ENCODE measurements around the gene CDC16. TPM values are rescaled to one million over a fixed set of nuclear protein-coding genes. Genes with fewer than 3 reads are reported as not detected.

The CDC16 gene
- total and polyA plus RNA-seq, 12 donors, result 29.2 to 162 (median 55.2) TPM

GRCh38 chr13:114230117-114230516, 4.6 kb upstream of the CDC16 start:
- TF ChIP-seq POLR2A (IDR thresholded peaks at IDR 0.05) (no peak), CTCF (IDR thresholded peaks at IDR 0.05) (no peak)
- H3K36me3 ChIP-seq (replicated peaks in 1 of 2), result no peaks in the 10 kb centered on the region
- peaks cover 20% of the 10 kb centered on the region for H3K27me3 ChIP-seq
- H3K9me3 ChIP-seq (replicated peaks in 1 of 3), result no peaks in the 10 kb centered on the region
- peaks cover 0 to 3% of the 10 kb centered on the region in 2 donors for H3K4me1 ChIP-seq (replicated peaks in 1 of 2)
- DNase-seq, result no peak
- 25 to 29% (median 28%) methylated on average over 7 of the region's 7 CpGs for WGBS, 4 donors
- intact Hi-C loops (cut with DNase I), result no loop called here
- H3K4me3 ChIP-seq, result no peak overlapping the region
- H3K27ac ChIP-seq, result no peak overlapping the region

- Histone ChIP-seq H3K4me1 (replicated peaks in 1 of 2) (peaks cover under 1 to 6% of the 10 kb centered on the region in 2 donors), H3K4me3 (no peak overlapping the region), H3K27me3 (peaks cover 20% of the 10 kb centered on the region), H3K27ac (no peak overlapping the region), H3K36me3 (replicated peaks in 1 of 2) (no peaks in the 10 kb centered on the region), H3K9me3 (replicated peaks in 1 of 3) (no peaks in the 10 kb centered on the region)
- intact Hi-C loops (cut with DNase I), result no loop called here
- no peak for DNase-seq
- TF ChIP-seq CTCF (IDR thresholded peaks at IDR 0.05) (no peak), POLR2A (IDR thresholded peaks at IDR 0.05) (no peak)
- 19 to 32% (median 24%) methylated on average over 3 of the region's 3 CpGs for WGBS, 4 donors
These were observed 4.1 kb upstream of the CDC16 start for GRCh38 chr13:114230575-114230974.

GRCh38 chr13:114231886-114232285, 2.8 kb upstream of the CDC16 start:
- peaks cover 20% of the 10 kb centered on the region for H3K27me3 ChIP-seq
- peaks cover 0 to 3% of the 10 kb centered on the region in 2 donors for H3K36me3 ChIP-seq (replicated peaks in 1 of 2)
- TF ChIP-seq POLR2A (IDR thresholded peaks at IDR 0.05) (no peak), CTCF (IDR thresholded peaks at IDR 0.05) (no peak)
- intact Hi-C loops (cut with DNase I), result no loop called here
- no peak overlapping the region for H3K27ac ChIP-seq
- no peak overlapping the region for H3K4me3 ChIP-seq
- no peaks in the 10 kb centered on the region for H3K9me3 ChIP-seq (replicated peaks in 1 of 3)
- WGBS, 4 donors, result 67 to 73% (median 71%) methylated on average over 8 of the region's 8 CpGs
- DNase-seq, result no peak
- H3K4me1 ChIP-seq (replicated peaks in 1 of 2), result peaks cover 6 to 17% of the 10 kb centered on the region in 2 donors

GRCh38 chr13:114234266-114234644, 442 bp upstream of the CDC16 start:
- intact Hi-C loops (cut with DNase I), result no loop called here

More at GRCh38 chr13:114234266-114234644, 442 bp upstream of the CDC16 start:
- Histone ChIP-seq H3K9me3 (replicated peaks in 1 of 3) (no peaks in the 10 kb centered on the region), H3K4me1 (replicated peaks in 1 of 2) (peaks cover 6 to 17% of the 10 kb centered on the region in 2 donors), H3K4me3 (peak overlapping the region in 2 of 4 donors; percentile 55 to 81), H3K27me3 (peaks cover 2% of the 10 kb centered on the region), H3K27ac (peak overlapping the region in 4 of 5 donors; percentile 68 to 94 (median 78)), H3K36me3 (replicated peaks in 1 of 2) (peaks cover 0 to 26% of the 10 kb centered on the region in 2 donors)
- no peak for TF ChIP-seq POLR2A (IDR thresholded peaks at IDR 0.05)
- TF ChIP-seq CTCF (IDR thresholded peaks at IDR 0.05), result no peak
- WGBS, 4 donors, result 53 to 61% (median 58%) methylated on average over 4 of the region's 4 CpGs
- no peak for DNase-seq

All from adrenal gland (tissue), 12 donors.